ENCODE results near the gene EPB41L2. TPM values are rescaled to one million over a fixed set of nuclear protein-coding genes. Genes with fewer than 3 reads are reported as not detected.

Gene EPB41L2
- 169 TPM for total RNA-seq

DNA sequence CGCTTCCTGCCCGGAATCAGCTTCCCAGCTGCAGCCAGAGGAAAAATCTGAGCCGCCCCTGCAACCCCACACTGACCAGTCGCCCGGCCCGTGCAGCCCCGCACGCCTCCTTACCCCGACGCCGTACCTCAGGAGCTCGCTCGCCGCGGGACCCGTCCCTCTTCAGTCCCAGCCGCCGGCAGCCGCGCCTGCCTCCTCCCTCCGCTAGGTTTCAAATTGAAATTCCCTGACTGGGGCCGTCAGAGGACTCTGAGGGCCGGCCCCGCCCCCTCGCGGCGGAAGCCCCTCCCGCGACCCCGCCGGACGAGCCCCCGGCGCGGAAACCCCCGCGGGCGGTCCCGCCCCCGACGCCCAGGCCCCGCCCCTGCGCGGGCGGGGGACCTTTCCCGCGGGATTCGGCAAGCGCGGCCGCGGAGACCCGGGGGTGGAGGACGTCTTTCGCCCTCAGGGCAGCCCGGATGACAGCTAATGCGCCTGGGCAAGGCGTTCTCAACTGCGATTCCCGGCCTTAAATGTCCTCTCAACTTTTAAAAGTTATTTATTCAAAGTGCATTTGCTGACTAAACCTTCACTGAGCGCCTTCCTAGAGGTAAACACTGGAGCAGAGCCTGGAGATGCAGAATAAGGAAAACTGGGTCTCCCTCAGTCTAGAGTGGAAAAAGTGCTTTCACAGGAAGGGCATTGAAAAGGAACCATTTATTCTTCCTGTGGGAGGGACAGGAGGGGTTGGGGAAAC, at the start of gene EPB41L2:
TSS of gene EPB41L2 (minus strand) at position 218 of the 736 bp plus-strand sequence. CDS start 106,760 bp downstream, outside the sequence.

DNA sequence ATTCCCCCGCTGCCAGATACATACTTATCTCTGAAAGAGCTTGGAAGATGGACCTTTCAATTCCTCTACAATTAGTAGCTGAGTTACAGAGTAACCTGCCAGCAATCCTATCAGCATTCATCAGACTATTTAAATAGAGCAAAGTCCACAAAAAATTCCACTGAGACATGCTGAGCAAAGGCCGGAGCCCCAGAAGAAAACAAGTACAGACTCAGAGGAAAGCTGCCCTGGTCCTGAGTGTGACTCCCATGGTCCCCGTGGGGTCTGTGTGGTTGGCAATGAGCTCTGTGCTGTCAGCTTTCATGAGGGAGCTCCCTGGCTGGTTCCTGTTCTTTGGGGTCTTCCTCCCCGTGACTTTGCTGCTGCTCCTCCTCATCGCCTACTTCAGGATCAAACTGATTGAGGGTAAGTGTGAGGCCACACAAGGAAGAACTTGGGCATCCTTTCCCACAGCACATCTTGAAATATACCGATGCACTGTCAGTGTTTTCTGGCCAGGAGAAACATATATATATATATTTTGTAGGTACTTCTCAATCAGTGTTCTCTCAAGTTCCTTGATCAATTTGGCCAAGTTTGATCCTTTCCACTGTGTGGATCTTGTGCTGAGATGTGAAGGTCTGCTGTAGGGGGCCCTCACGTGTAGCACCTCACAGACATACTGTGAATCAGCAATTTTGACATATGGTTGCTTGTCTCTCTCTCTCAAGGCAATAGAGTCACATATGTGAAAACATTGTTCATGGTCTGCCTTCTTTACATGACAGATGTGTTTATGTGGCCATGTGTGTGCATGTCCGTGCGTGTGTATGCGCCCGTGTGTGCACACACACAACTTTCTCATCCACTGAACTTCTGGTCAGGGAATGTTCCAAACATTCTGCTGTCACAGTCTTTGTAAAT, 235.5 kb downstream of the EPB41L2 start, which contains the start of gene SMLR1:
TSS of gene SMLR1 (plus strand) at position 160 of the 903 bp plus-strand sequence. CDS start at position 168, 8 bp downstream.

Other genes with a start within 250 kb of the EPB41L2 start
- gene SMLR1, start 235.8 kb downstream of the EPB41L2 start, total RNA-seq, result 0.29 TPM
- 13.5 TPM for gene AKAP7, start 72.2 kb upstream of the EPB41L2 start, total RNA-seq

Measured in metanephros (tissue), 1 donor.